CD4-positive, alpha-beta T cell (primary cell): ENCODE results near the gene BTBD9. TPM values are rescaled to one million over a fixed set of nuclear protein-coding genes. Genes with fewer than 3 reads are reported as not detected.

Experiments used
- ATAC-seq: fragments of 200-7000 bp; cut with Tn5 transposase; one replicate; pipeline ENCODE4 v1.10.0; 2022; ENCODE audit warnings: mild to moderate bottlenecking; ENCODE audit not compliant: poor library complexity
- CTCF ChIA-PET: fragments of 350-600 bp; sonication (Branson Sonifier 250); formaldehyde crosslinking; loops from one replicate; lab custom pipeline; 2021; ENCODE audit warnings: antibody characterized with exemption, inconsistent platforms; lab: Charles Lee
- POLR2A ChIA-PET: fragments of 350-600 bp; sonication (Branson Sonifier 250); formaldehyde crosslinking; loops from one replicate; lab custom pipeline; 2021; ENCODE audit warnings: antibody characterized with exemption, inconsistent platforms; lab: Charles Lee
- DNase-seq, 14 experiments: peaks; one replicate each; pipeline ENCODE4 v3.0.0-alpha.2; 2013 to 2020; ENCODE audit warnings: mixed read lengths in 2 of 14
- H3K27ac ChIP-seq, 2 donors: one replicate each; pipeline versions ENCODE4 v1.5.1 to v1.7.0; 2013; ENCODE audit warnings: low read length in 2 of 2, low read depth in 1 of 2, mild to moderate bottlenecking in 1 of 2
- H3K27me3 ChIP-seq, 2 experiments: 1 replicate in 1 of 2; 2 replicates in 1 of 2; pipeline versions ENCODE4 v1.6.1 to v1.7.0; 2013; ENCODE audit warnings: low read length in 2 of 2, control low read depth in 1 of 2, mild to moderate bottlenecking in 1 of 2, moderate library complexity in 1 of 2; ENCODE audit not compliant: insufficient read depth in 2 of 2, control insufficient read depth in 1 of 2
- H3K36me3 ChIP-seq: one replicate; pipeline ENCODE4 v1.6.1; 2013; ENCODE audit warnings: low read length, control low read depth; ENCODE audit not compliant: insufficient read depth
- H3K4me1 ChIP-seq: one replicate; pipeline ENCODE4 v1.6.1; 2013; ENCODE audit warnings: low read length, control low read depth; ENCODE audit not compliant: insufficient read depth
- H3K4me3 ChIP-seq: one replicate; pipeline ENCODE4 v1.5.1; 2013; ENCODE audit warnings: mild to moderate bottlenecking, low read length, moderate library complexity
- H3K9me3 ChIP-seq, 2 experiments: 1 replicate in 1 of 2; 2 replicates in 1 of 2; pipeline versions ENCODE4 v1.6.1 to v1.7.0; 2013; ENCODE audit warnings: low read length in 2 of 2, mild to moderate bottlenecking in 2 of 2, control low read depth in 1 of 2, moderate library complexity in 1 of 2; ENCODE audit not compliant: control insufficient read depth in 1 of 2, insufficient read depth in 1 of 2
- H3K27ac Mint-ChIP-seq: one replicate; pipeline ENCODE4 v1.8.0; 2020; ENCODE audit warnings: mixed read lengths
- H3K27me3 Mint-ChIP-seq: one replicate; pipeline ENCODE4 v1.8.0; 2021; ENCODE audit warnings: mixed read lengths
- H3K36me3 Mint-ChIP-seq: one replicate; pipeline ENCODE4 v1.8.0; 2021; ENCODE audit warnings: low read depth, mixed read lengths
- H3K4me1 Mint-ChIP-seq: one replicate; pipeline ENCODE4 v1.8.0; 2021; ENCODE audit warnings: low read depth, mixed read lengths
- H3K4me3 Mint-ChIP-seq: one replicate; pipeline ENCODE4 v1.8.0; 2020; ENCODE audit warnings: mild to moderate bottlenecking, mixed read lengths
- H3K9me3 Mint-ChIP-seq: one replicate; pipeline ENCODE4 v1.8.0; 2020; ENCODE audit warnings: mixed read lengths
- intact Hi-C, 2 experiments: fragments of 100-400 bp; cut with DNase I in 1 of 2; cut with micrococcal nuclease in 1 of 2; formaldehyde crosslinking; loops; one replicate each; pipeline versions ENCODE4 v1.15.1 to v1.9.0; 2023 to 2025; cut with DNase I, micrococcal nuclease
- total RNA-seq, 174 experiments: library from RNA in 2 of 174; stranded (reverse) in 2 of 174; gene quantifications; one replicate each; pipeline ENCODE4 v1.2.3 and lab custom pipeline; 2021 to 2026
- TF ChIP-seq, protein P1 (sequence below): fragments of 200-600 bp; IDR thresholded peaks from one replicate; pipeline ENCODE4 v1.8.0; 2022; ENCODE audit warnings: antibody characterized with exemption, mild to moderate bottlenecking

BTBD9 gene
- total RNA-seq, 2 experiments from 2014 or later = 58.7 to 59.3 TPM

- Mint-ChIP-seq H3K4me3 (no peak overlapping the region), H3K36me3 (peaks cover 14% of the 10 kb centered on the region), H3K27me3 (no peaks in the 10 kb centered on the region), H3K4me1 (peaks cover 4% of the 10 kb centered on the region), H3K27ac (no peak overlapping the region), H3K9me3 (no peaks in the 10 kb centered on the region)
- H3K4me3 ChIP-seq = no peak overlapping the region
- ATAC-seq (no peak), DNase-seq (no peak)
- TF ChIP-seq, protein P1, sequence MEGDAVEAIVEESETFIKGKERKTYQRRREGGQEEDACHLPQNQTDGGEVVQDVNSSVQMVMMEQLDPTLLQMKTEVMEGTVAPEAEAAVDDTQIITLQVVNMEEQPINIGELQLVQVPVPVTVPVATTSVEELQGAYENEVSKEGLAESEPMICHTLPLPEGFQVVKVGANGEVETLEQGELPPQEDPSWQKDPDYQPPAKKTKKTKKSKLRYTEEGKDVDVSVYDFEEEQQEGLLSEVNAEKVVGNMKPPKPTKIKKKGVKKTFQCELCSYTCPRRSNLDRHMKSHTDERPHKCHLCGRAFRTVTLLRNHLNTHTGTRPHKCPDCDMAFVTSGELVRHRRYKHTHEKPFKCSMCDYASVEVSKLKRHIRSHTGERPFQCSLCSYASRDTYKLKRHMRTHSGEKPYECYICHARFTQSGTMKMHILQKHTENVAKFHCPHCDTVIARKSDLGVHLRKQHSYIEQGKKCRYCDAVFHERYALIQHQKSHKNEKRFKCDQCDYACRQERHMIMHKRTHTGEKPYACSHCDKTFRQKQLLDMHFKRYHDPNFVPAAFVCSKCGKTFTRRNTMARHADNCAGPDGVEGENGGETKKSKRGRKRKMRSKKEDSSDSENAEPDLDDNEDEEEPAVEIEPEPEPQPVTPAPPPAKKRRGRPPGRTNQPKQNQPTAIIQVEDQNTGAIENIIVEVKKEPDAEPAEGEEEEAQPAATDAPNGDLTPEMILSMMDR = no peak
- no peaks in the 10 kb centered on the region for H3K9me3 ChIP-seq
- no peaks in the 10 kb centered on the region for H3K27me3 ChIP-seq
- ChIA-PET POLR2A (no interaction called here), CTCF (no interaction called here)
- H3K4me1 ChIP-seq = no peaks in the 10 kb centered on the region
- intact Hi-C loops = no loop called here
- peaks cover 3% of the 10 kb centered on the region for H3K36me3 ChIP-seq
- H3K27ac ChIP-seq = no peak overlapping the region
Observed at GRCh38 chr6:38169977-38170526, 469.7 kb downstream of the BTBD9 start.

DNA sequence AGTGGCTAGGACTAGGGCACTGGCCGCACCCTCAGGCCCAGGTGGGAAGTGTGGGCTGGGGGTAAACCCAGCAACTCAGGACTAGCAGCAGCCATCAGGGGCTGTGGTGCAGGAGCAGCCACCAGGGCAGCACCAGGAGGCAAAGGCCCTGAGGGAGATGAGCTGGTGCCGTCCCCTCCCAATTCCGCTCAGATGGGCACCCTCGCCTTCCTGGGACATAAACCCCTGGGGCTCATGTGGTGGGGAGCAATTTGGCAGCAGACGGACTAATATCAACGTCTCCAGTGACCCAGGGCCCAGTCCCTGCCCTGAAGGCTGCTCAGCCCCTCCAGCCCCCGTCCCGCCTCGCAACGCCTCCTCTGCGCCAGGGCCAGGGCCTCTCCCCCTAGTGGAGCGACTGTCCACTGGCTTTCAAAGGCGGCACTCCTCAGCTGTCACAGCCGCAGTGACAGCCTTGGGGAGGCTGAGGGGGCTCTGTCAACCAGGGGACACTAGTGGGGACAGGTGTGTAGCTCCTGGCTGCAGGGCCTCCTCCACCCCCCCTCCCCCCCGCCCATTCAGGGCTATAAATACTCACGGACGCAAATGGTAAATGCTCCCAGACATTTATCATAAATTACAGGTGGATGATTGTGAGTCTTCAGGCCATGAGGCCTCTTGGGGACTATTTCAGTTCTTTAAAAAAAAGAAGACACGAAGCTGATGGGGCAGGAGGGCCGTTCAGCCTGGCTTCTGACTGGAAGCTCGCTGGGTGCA, 470.3 kb downstream of the BTBD9 start:
- Histone ChIP-seq H3K4me3 (no peak overlapping the region), H3K4me1 (no peaks in the 10 kb centered on the region), H3K27ac (no peak overlapping the region), H3K9me3 (no peaks in the 10 kb centered on the region), H3K36me3 (peaks cover 3% of the 10 kb centered on the region), H3K27me3 (no peaks in the 10 kb centered on the region)
- H3K4me1 Mint-ChIP-seq = peaks cover 4% of the 10 kb centered on the region
- DNase-seq (no peak), ATAC-seq (no peak)
- POLR2A ChIA-PET = no interaction called here
- H3K9me3 Mint-ChIP-seq = no peaks in the 10 kb centered on the region
- TF ChIP-seq, protein P1 = no peak
- no peak overlapping the region for H3K27ac Mint-ChIP-seq
- intact Hi-C loops = no loop called here
- H3K4me3 Mint-ChIP-seq = no peak overlapping the region
- no peaks in the 10 kb centered on the region for H3K27me3 Mint-ChIP-seq
- H3K36me3 Mint-ChIP-seq = peaks cover 11% of the 10 kb centered on the region
- CTCF ChIA-PET = no interaction called here

GRCh38 chr6:38168699-38169098, 471.0 kb downstream of the BTBD9 start:
- no peaks in the 10 kb centered on the region for H3K9me3 ChIP-seq
- H3K9me3 Mint-ChIP-seq = no peaks in the 10 kb centered on the region
- no peak overlapping the region for H3K27ac Mint-ChIP-seq
- H3K4me1 Mint-ChIP-seq = peaks cover 4% of the 10 kb centered on the region
- no peak overlapping the region for H3K27ac ChIP-seq
- ATAC-seq (no peak), DNase-seq (peak in 1 of 14 experiments; percentile 14)
- no peaks in the 10 kb centered on the region for H3K4me1 ChIP-seq
- no peak overlapping the region for H3K4me3 ChIP-seq
- no peak overlapping the region for H3K4me3 Mint-ChIP-seq
- ChIA-PET POLR2A (no interaction called here), CTCF (no interaction called here)
- H3K36me3 Mint-ChIP-seq = peaks cover 4% of the 10 kb centered on the region
- H3K27me3 ChIP-seq = no peaks in the 10 kb centered on the region
- intact Hi-C loops = no loop called here
- TF ChIP-seq, protein P1 = no peak
- H3K27me3 Mint-ChIP-seq = no peaks in the 10 kb centered on the region
- peaks cover 3% of the 10 kb centered on the region for H3K36me3 ChIP-seq
